ENCODE results near the gene PLPP1.

PLPP1 gene

GRCh38 chr5:55437859-55438206 is 96.9 kb downstream of the PLPP1 start:
- no peak for TF ChIP-seq CTCF (IDR thresholded peaks at IDR 0.05; ENCODE audit: low read depth, low read length)
- no peak for DNase-seq (ENCODE audit: extremely low read depth, low read depth)

DNA sequence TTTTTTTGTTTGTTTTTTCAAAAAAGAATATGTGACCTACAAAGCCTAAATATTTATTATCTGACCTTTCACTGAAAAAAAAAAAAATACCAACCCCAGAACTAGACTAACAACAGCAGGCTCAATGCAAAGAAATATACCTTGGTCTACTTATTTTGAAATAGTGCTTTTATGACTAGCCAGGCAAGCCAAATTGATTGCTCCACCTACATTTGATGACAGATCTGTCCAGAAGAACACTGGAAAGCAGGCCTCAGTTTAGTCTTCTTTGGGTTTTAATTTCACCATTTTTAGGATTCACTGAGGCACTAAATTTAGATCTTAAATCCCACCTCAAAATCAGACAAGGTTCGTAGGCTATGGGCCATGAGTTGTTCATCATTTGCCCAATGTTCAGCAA is 97.3 kb downstream of the PLPP1 start:
- no peak for TF ChIP-seq CTCF (IDR thresholded peaks at IDR 0.05; ENCODE audit: low read depth, low read length)
- DNase-seq (ENCODE audit: extremely low read depth, low read depth), result no peak

GRCh38 chr5:55432549-55432948 is 102.2 kb downstream of the PLPP1 start:
- no peak for TF ChIP-seq CTCF (IDR thresholded peaks at IDR 0.05; ENCODE audit: low read depth, low read length)
- no peak for DNase-seq (ENCODE audit: extremely low read depth, low read depth)

GRCh38 chr5:55429613-55430253 is 105.0 kb downstream of the PLPP1 start:
- no peak for TF ChIP-seq CTCF (IDR thresholded peaks at IDR 0.05; ENCODE audit: low read depth, low read length)
- no peak for DNase-seq (ENCODE audit: extremely low read depth, low read depth)

- no peak for DNase-seq (ENCODE audit: extremely low read depth, low read depth)
- no peak for TF ChIP-seq CTCF (IDR thresholded peaks at IDR 0.05; ENCODE audit: low read depth, low read length)
These were observed 105.5 kb downstream of the PLPP1 start for GRCh38 chr5:55429221-55429612.

DNA sequence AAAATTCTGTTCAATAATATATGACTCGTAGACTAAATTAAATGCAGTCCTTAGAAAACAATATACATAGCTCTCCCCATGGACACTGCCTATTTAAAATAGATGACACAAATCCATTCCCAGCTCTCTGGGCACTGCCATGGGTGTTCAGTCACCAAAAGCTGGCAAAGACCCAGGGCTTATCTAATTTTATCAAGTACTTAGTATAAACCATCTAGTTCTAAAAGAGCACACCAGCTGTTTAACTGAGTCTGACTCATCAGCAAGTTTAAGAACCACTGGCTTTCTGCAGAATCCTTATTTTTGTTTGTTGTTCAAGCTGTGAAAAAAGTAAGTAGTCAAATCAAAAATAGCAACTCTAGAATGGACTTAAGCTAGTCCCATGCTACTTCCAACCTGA is 107.6 kb downstream of the PLPP1 start:
- TF ChIP-seq CTCF (IDR thresholded peaks at IDR 0.05; ENCODE audit: low read depth, low read length), result no peak
- no peak for DNase-seq (ENCODE audit: extremely low read depth, low read depth)

DNA sequence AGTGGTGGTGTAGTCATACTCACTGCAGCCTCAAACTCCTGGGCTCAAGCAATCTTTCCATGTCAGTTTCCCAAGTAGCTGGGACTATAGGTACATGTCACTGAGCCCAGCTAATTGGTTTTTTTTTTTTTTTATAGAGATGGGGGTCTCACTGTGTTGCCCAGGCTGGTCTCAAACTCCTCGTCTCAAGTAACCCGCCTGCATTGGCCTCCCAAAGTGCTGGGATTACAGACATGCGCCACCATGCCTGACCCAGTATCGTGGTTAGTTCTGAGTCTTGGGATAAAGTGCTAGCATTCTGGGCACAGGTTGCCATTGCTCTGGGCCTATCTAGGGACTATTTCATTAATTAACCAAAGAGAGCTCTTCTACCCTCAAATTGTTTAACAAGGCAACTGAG is 108.3 kb downstream of the PLPP1 start:
- DNase-seq (ENCODE audit: extremely low read depth, low read depth), result no peak
- no peak for TF ChIP-seq CTCF (IDR thresholded peaks at IDR 0.05; ENCODE audit: low read depth, low read length)

Measured in AG09319 (cell line).